EH (cell line): Measurements from ENCODE around the gene L3MBTL4.
"Not testable (repeated sequence)": the region's sequence is repeated elsewhere in the genome, so short reads cannot be mapped to it uniquely, and the experiment has no call there.

Experiments used
- DNase-seq: peaks from one replicate; pipeline ENCODE4 v3.0.0-alpha.2; 2015; ENCODE audit warnings: low read depth

The L3MBTL4 gene

DNA sequence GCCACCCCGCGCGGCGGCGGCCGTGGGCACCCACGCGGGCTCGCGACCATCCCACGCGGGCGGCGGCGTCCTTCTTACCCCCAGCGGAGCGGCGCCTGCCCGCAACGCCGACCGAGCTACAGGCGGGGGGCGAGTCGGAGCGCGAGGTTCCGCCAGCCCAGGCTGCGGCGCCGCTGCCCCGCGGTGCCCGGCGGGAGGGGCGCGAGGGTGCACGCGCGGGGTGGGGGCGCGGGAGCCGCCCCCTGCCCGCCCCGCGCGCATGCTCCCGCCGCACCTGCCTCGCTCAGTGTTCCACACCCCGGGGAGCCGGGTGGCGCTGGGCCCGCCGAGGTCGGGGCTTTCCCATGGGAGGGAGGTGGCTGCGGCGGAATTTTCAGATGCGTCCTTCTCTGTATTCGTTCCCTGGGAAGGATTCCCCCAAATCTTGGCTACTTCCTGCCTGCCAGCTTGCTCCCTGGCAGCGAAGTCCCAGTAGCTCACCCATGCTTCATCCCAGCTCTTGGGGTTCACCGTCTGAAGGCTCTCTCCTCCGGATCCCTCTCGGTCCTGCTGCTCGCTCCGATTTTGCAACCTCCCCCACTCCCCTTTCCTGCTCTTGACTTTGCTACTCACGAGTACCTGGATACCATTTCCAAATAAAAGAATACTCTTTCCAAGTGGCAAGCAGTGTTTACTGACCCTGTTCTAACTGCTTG is at the start of gene L3MBTL4:
TSS of gene L3MBTL4 (minus strand) at position 189 of the 695 bp plus-strand sequence. CDS start 103,286 bp downstream, outside the sequence.
- DNase-seq: no peak

DNA sequence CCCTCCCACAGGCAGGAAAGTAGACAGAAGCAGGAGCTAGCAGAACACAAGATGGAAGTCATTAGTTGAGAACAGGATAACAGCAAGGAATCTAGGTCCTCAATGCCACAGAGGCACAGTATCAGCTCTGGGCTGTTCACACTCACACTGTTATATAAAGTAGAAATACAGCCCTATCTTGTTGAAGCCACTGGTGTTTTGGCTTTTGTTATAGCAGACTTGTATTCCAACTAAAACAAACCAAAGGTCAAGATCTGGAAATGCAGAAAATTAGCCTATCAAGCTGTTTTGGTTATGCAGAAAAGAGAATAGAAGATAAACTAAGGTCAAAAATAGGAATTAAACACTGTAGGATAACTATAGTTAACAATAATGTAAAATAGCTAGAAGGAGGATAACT is 37.5 kb upstream of the L3MBTL4 start:
- no peak for DNase-seq

GRCh38 chr18:6449213-6449612 is 34.5 kb upstream of the L3MBTL4 start:
- no peak for DNase-seq

DNA sequence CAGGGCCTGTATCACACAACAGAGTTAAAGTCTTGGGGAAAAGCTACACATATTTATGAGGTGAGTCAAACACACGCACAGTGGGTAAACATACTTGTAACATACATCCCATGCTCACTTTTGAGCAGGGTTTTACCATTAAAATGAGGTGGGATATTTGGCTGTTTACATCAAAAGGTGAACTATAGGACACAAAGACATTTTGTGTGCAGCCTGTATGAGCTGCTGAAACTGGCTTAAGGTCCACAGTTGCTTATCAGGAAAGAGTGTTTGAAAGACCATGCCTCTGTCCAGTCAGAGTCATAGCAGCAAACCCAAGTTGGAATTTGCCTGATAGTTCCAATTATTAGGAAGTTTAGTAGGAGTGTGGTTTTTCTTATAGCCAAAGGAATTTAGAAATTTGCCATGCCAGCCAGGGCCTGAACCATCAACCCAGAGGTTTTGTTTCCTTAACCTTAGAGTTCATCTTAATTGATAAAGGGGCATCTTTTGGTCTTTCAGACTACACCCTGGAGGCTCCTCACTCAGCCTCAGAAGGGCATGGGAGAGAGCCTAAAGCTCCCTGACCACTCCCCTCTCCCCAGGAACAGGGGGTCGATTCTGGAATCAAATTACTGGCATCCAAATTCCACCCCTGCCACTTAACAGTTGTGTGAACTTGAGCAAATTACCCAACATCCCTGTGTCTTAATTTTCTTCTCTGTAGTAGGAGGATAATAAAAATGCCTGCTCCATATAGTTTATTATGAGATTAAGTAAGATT is 29.9 kb upstream of the L3MBTL4 start:
- no peak for DNase-seq

DNA sequence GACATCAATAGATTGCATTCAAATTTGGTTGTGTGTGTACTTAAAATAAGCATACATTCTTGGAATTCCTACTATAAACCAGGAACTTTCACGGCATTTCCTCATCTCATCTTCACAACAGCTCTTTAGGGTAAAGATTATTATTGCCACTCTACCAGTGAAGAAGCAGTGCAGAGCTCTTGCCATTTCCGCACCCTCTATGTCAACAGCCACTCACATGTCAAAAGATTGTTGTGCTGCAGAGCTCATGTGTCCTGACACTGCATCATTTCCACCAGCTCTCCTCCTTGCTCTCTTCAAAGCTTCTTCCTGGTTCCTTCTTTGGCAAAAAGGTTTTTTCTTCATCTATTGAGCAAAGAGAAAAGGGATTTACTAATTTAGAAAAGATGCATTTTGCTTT is 26.5 kb upstream of the L3MBTL4 start:
- peak; percentile 1 for DNase-seq

DNA sequence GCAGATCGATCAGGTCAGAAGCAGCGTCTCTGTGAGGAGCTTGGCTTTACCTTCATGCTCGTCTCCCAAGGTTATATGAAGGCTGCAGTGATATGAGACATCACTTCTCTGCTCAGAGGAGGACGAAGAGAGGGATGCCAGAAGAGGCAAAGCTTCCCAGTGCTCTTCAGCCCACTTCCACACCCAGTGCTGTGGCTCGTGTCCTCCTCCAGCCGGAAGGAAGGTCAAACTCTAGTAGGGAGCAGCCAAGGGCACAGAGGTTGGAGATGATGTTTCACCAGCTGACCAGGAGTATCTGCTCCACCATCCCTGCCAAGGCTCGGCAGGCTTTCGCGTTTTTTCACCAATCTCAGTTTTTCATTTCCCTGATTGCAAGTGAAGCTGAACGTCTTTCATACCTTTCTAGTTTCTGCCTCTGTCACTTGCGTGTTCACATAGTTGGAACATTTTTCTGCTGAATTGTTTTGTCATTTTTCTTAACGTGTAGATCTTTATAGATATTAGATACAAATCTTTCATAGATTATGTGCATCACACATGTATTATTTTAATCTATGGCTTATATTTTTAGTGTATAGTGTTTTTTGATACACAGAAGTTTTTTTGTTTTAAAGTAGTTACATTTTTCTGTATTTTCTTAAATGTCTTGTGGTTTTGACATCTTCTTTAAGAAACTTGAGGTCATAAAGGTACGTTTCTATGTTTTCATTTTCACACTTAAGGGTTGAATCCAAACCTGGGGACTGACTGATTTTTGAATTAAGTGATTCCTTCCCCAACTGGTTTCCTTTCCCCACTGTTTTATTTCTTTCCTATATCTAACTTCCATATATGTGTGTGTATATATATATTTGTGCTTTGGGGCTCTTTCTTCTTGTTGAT is 23.5 kb upstream of the L3MBTL4 start:
- DNase-seq: no peak

DNA sequence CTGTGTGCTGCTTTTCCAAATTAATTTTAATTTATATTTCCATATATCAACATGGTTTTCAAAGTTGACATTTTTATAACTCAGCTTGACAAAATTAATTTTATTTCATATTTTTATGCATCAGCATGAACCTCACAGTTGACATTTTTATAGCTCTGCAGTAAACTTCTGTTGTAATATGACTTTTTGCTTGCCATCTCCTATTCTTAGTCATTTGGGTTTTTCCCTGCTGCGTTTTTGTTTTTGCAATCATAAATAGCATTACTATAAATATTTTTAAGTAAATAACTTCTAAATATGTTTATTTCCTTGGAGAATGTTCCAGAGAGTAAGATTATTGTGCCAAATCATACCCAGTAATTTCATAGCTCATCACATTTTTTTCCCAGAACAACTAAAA is 21.0 kb upstream of the L3MBTL4 start:
- DNase-seq: no peak

GRCh38 chr18:6434987-6435709 is 20.4 kb upstream of the L3MBTL4 start:
- no peak for DNase-seq

DNA sequence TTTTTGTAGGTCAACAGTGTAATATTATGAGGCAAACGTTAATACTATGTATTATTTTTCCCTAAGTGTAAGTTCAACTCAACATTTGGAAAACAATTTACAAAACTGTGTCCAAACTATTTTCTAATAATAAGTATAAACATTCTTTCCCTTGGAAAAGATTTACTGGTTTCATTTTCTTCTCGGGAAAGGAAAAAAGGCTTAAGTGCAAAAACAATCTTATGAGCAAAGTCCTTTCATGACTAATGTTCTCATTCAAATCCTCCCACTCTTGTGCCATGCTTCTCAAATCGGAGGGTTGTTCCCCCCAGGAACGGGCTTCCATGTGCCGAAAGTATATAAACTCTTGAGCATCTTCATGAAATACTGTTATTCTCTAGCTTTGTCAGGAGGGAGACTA is 19.8 kb upstream of the L3MBTL4 start:
- DNase-seq: no peak

- no peak for DNase-seq
Measured at GRCh38 chr18:6431659-6432318, 17.1 kb upstream of the L3MBTL4 start.

- DNase-seq: no peak
Measured at GRCh38 chr18:6428851-6429395, 14.2 kb upstream of the L3MBTL4 start.

DNA sequence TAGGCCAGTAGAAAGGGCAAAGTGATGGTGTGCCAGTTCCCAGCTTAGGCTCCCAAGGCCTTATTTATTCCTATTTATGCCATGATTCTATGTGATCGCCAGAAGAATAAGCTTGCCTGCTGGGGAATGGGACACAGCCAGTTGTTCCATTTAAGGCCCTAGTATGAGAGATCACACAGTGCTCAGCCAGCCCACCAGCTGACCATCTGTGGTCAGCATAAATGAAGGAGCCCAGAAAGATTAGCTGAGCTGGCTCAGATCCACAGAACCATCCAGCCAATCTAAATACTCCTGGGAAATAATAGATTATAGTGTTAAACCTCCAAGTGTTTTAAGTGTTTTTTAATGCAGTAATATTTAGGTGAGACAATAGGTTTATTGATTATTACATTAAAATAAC is 12.6 kb upstream of the L3MBTL4 start:
- DNase-seq: no peak

GRCh38 chr18:6423289-6423688 is 8.6 kb upstream of the L3MBTL4 start:
- no peak for DNase-seq

- DNase-seq: peak; percentile 6
Measured at GRCh38 chr18:6414118-6414722, 491 bp downstream of the L3MBTL4 start.

- no peak for DNase-seq
Measured at GRCh38 chr18:6413579-6414117, 1.1 kb downstream of the L3MBTL4 start.

DNA sequence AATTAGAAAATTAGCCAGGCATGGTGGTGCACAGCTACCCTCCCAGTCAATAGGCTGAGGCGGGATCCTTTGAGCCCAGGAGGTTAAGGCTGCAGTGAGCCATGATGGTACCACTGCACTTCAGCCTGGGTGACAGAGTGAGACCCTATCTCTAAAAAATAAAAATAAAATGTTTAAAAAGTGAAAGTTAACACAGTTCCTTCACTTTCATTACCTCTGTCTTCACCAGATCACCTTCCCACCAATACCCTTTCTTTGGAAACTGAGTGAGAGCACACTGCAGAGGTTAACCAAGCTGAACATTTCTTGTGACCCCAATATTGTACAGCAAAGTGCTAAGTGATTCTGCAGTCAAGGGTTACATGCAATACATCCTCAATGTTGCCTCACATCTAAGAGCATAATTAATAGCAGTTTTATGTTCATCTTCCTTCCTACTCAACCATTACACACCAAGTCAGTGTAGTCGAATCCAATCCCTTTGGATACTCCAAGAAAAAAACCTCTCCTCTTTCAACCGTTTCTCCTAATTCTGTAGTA is 1.7 kb downstream of the L3MBTL4 start:
- DNase-seq: no peak

DNA sequence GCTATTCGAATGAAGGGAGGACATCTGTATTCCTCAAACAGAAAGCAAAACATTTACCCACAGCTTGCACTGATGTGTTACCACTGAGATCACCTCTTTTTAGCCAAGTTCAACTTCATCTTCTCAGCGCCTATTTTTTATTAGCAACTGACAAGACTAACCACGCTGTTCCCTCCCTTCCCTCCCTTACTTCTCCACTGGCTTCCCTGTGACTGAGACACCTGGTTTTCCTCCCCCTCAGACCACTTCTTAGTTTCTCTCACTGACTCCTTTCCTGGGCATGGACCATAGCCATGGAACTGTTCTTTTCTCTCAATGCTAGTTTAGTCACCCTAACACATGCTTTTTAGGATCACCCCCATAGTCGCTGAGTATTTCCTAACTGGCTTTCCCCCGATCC is 3.3 kb downstream of the L3MBTL4 start:
- no peak for DNase-seq

DNA sequence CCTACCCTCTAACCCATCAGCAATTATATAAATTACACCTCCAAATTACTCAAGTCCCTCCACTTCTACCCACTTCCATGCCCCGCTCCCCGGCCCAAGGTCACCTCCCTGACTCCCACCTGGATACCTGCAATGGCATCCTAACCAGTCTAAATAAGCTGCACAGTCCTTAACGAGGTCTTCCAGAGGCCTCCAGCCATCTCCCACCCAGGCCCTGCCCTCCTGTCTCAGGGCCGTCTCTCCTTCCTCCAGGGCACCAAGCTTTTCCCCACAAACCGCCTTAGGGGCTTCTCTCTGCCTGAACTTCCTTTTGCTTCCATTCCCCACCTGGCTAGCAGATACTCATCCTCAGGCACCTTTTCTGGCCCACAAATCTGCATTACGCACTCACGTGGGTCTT is 4.8 kb downstream of the L3MBTL4 start:
- DNase-seq: no peak

- DNase-seq: not testable (repeated sequence)
Measured at GRCh38 chr18:6408543-6408942, 6.2 kb downstream of the L3MBTL4 start.

GRCh38 chr18:6406910-6407470 is 7.7 kb downstream of the L3MBTL4 start:
- DNase-seq: no peak
